RWPE2 (cell line): ENCODE measurements around the gene NANOS2.
"Not testable (repeated sequence)": the region's sequence is repeated elsewhere in the genome, so short reads cannot be mapped to it uniquely, and the experiment has no call there.

Experiments used
- ATAC-seq: fragments of 200-7000 bp; cut with Tn5 transposase; 3 replicates; pipeline ENCODE4 v1.9.1; 2021; ENCODE audit warnings: low read depth
- DNase-seq: peaks from one replicate; pipeline ENCODE4 v3.0.0-alpha.2; 2020; ENCODE audit warnings: low spot score
- H3K27ac ChIP-seq: fragments of 450-650 bp; 2 replicates; pipeline ENCODE4 v1.5.1; 2017; ENCODE audit warnings: mild to moderate bottlenecking; ENCODE audit not compliant: poor library complexity, severe bottlenecking
- H3K27me3 ChIP-seq: fragments of 250-450 bp; sonication (Bioruptor Pico); 2 replicates; pipeline ENCODE4 v1.5.1; 2021; ENCODE audit warnings: mild to moderate bottlenecking, moderate library complexity; ENCODE audit not compliant: insufficient read depth, poor library complexity, severe bottlenecking
- H3K36me3 ChIP-seq: fragments of 250-450 bp; sonication (Bioruptor Pico); 2 replicates; pipeline ENCODE4 v1.5.1; 2020; ENCODE audit warnings: low read depth, mild to moderate bottlenecking, moderate library complexity
- H3K4me1 ChIP-seq: fragments of 250-450 bp; sonication (Bioruptor Pico); 2 replicates; pipeline ENCODE4 v1.5.1; 2021; ENCODE audit warnings: mild to moderate bottlenecking, moderate library complexity; ENCODE audit not compliant: insufficient read depth, poor library complexity, severe bottlenecking
- H3K4me3 ChIP-seq: fragments of 250-450 bp; sonication (Bioruptor Pico); 2 replicates; pipeline ENCODE4 v1.5.1; 2021; ENCODE audit warnings: mild to moderate bottlenecking, moderate library complexity; ENCODE audit not compliant: severe bottlenecking
- H3K9me3 ChIP-seq: fragments of 250-450 bp; sonication (Bioruptor Pico); 2 replicates; pipeline ENCODE4 v1.5.1; 2021; ENCODE audit warnings: mild to moderate bottlenecking, moderate library complexity; ENCODE audit not compliant: severe bottlenecking
- CTCF ChIP-seq: fragments of 450-650 bp; IDR thresholded peaks from one replicate; pipeline ENCODE4 v1.5.1; 2017; ENCODE audit warnings: mild to moderate bottlenecking, moderate library complexity; ENCODE audit not compliant: poor library complexity, severe bottlenecking

The NANOS2 gene

GRCh38 chr19:45899919-45900589 is 14.5 kb downstream of the NANOS2 start:
- Histone ChIP-seq H3K27ac (no peak overlapping the region), H3K9me3 (no peaks in the 10 kb centered on the region), H3K4me3 (no peak overlapping the region), H3K4me1 (no peaks in the 10 kb centered on the region), H3K27me3 (no peaks in the 10 kb centered on the region), H3K36me3 (peaks cover 27% of the 10 kb centered on the region)
- TF ChIP-seq CTCF, result no peak
- DNase-seq, result no peak
- no peak for ATAC-seq

GRCh38 chr19:45899253-45899652 is 15.3 kb downstream of the NANOS2 start:
- peaks cover 27% of the 10 kb centered on the region for H3K36me3 ChIP-seq
- DNase-seq (no peak), ATAC-seq (no peak)
- no peak overlapping the region for H3K4me3 ChIP-seq
- no peaks in the 10 kb centered on the region for H3K27me3 ChIP-seq
- H3K9me3 ChIP-seq, result no peaks in the 10 kb centered on the region
- no peak overlapping the region for H3K27ac ChIP-seq
- no peaks in the 10 kb centered on the region for H3K4me1 ChIP-seq
- TF ChIP-seq CTCF, result no peak

- Histone ChIP-seq H3K27me3 (no peaks in the 10 kb centered on the region), H3K4me3 (no peak overlapping the region), H3K36me3 (peaks cover 27% of the 10 kb centered on the region), H3K9me3 (no peaks in the 10 kb centered on the region), H3K27ac (no peak overlapping the region), H3K4me1 (no peaks in the 10 kb centered on the region)
- TF ChIP-seq CTCF, result no peak
- DNase-seq (no peak), ATAC-seq (no peak)
Measured at GRCh38 chr19:45897261-45897812, 17.2 kb downstream of the NANOS2 start.

GRCh38 chr19:45895983-45896599 is 18.5 kb downstream of the NANOS2 start:
- H3K4me1 ChIP-seq, H3K9me3 ChIP-seq, DNase-seq, H3K27me3 ChIP-seq, H3K4me3 ChIP-seq, H3K27ac ChIP-seq, ATAC-seq: not testable (repeated sequence)
- peaks cover 26% of the 10 kb centered on the region for H3K36me3 ChIP-seq

GRCh38 chr19:45895519-45895972 is 19.0 kb downstream of the NANOS2 start:
- Histone ChIP-seq H3K27ac (no peak overlapping the region), H3K4me3 (no peak overlapping the region), H3K36me3 (peaks cover 20% of the 10 kb centered on the region), H3K9me3 (no peaks in the 10 kb centered on the region), H3K4me1 (no peaks in the 10 kb centered on the region), H3K27me3 (no peaks in the 10 kb centered on the region)
- TF ChIP-seq CTCF, result no peak
- DNase-seq (no peak), ATAC-seq (no peak)
